Brain microvascular endothelial cell (primary cell): Measurements from ENCODE around the gene STMN3.
"Not testable (repeated sequence)": the region's sequence is repeated elsewhere in the genome, so short reads cannot be mapped to it uniquely, and the experiment has no call there.

Experiments used
- DNase-seq: peaks from one replicate; pipeline ENCODE4 v3.0.0-alpha.2; 2020
- H3K27ac ChIP-seq: fragments of 250-450 bp; sonication (Bioruptor Pico); 2 replicates; pipeline ENCODE4 v1.5.1; 2020; ENCODE audit warnings: mild to moderate bottlenecking, moderate library complexity
- H3K27me3 ChIP-seq: fragments of 250-450 bp; sonication (Bioruptor Pico); replicated peaks from 2 replicates; pipeline ENCODE4 v1.5.1; 2020; ENCODE audit warnings: mild to moderate bottlenecking
- H3K36me3 ChIP-seq: fragments of 250-450 bp; sonication (Bioruptor Pico); replicated peaks from 2 replicates; pipeline ENCODE4 v1.5.1; 2020; ENCODE audit warnings: mild to moderate bottlenecking
- H3K4me3 ChIP-seq: 2 replicates; pipeline ENCODE4 v1.5.1; 2011; ENCODE audit warnings: low read depth, mild to moderate bottlenecking, control low read depth, low read length, moderate library complexity
- CTCF ChIP-seq: IDR thresholded peaks from 2 replicates; pipeline ENCODE4 v1.5.1; 2011; ENCODE audit warnings: low read depth, mild to moderate bottlenecking, moderate library complexity, low read length, control low read depth, inconsistent platforms; ENCODE audit errors: missing control alignments
- in situ Hi-C: cut with HindIII; loops from 2 replicates; pipeline ENCODE4 v1.10.0; 2017; ENCODE audit warnings: low sequenced_read_pairs, low pct_ligation_motif_present

Gene STMN3

GRCh38 chr20:63651942-63652191 lies 1.4 kb downstream of the STMN3 start:
- peak overlapping the region; percentile 38 for H3K4me3 ChIP-seq
- no peaks in the 10 kb centered on the region for H3K27me3 ChIP-seq
- in situ Hi-C loops: no loop called here
- no peaks in the 10 kb centered on the region for H3K36me3 ChIP-seq
- DNase-seq: no peak
- no peak overlapping the region for H3K27ac ChIP-seq
- no peak for TF ChIP-seq CTCF

- DNase-seq, H3K4me3 ChIP-seq, H3K36me3 ChIP-seq, H3K27me3 ChIP-seq, in situ Hi-C loops, H3K27ac ChIP-seq: not testable (repeated sequence)
These were observed 2.7 kb downstream of the STMN3 start for GRCh38 chr20:63650486-63650885.

GRCh38 chr20:63648895-63649589 lies 4.2 kb downstream of the STMN3 start:
- no peak overlapping the region for H3K27ac ChIP-seq
- no peak overlapping the region for H3K4me3 ChIP-seq
- H3K36me3 ChIP-seq: no peaks in the 10 kb centered on the region
- no peaks in the 10 kb centered on the region for H3K27me3 ChIP-seq
- no peak for DNase-seq
- no peak for TF ChIP-seq CTCF
- in situ Hi-C loops: no loop called here

GRCh38 chr20:63648190-63648589 lies 5.0 kb downstream of the STMN3 start:
- H3K27me3 ChIP-seq: no peaks in the 10 kb centered on the region
- no peak overlapping the region for H3K27ac ChIP-seq
- TF ChIP-seq CTCF: no peak
- H3K4me3 ChIP-seq: no peak overlapping the region
- no peaks in the 10 kb centered on the region for H3K36me3 ChIP-seq
- no peak for DNase-seq
- in situ Hi-C loops: no loop called here

GRCh38 chr20:63645218-63645617 lies 8.0 kb downstream of the STMN3 start:
- no peak overlapping the region for H3K27ac ChIP-seq
- DNase-seq: no peak
- H3K4me3 ChIP-seq: no peak overlapping the region
- H3K27me3 ChIP-seq: no peaks in the 10 kb centered on the region
- H3K36me3 ChIP-seq: no peaks in the 10 kb centered on the region
- in situ Hi-C loops: no loop called here
- no peak for TF ChIP-seq CTCF

GRCh38 chr20:63643946-63644345 lies 9.3 kb downstream of the STMN3 start:
- DNase-seq: no peak
- Histone ChIP-seq H3K27me3 (no peaks in the 10 kb centered on the region), H3K27ac (no peak overlapping the region), H3K4me3 (no peak overlapping the region), H3K36me3 (no peaks in the 10 kb centered on the region)
- in situ Hi-C loops: no loop called here
- no peak for TF ChIP-seq CTCF
